C4-2B (cell line): Measurements from ENCODE around the gene SLC39A8.

Experiments used
- ZFX ChIP-seq: fragments of 450-650 bp; IDR thresholded peaks from 2 replicates; pipeline ENCODE4 v1.6.1; 2017
- TF ChIP-seq, protein P1 (sequence below): fragments of 450-650 bp; conservative IDR thresholded peaks from 2 replicates; pipeline ENCODE4 v1.5.1; 2017; ENCODE audit warnings: mild to moderate bottlenecking

DNA sequence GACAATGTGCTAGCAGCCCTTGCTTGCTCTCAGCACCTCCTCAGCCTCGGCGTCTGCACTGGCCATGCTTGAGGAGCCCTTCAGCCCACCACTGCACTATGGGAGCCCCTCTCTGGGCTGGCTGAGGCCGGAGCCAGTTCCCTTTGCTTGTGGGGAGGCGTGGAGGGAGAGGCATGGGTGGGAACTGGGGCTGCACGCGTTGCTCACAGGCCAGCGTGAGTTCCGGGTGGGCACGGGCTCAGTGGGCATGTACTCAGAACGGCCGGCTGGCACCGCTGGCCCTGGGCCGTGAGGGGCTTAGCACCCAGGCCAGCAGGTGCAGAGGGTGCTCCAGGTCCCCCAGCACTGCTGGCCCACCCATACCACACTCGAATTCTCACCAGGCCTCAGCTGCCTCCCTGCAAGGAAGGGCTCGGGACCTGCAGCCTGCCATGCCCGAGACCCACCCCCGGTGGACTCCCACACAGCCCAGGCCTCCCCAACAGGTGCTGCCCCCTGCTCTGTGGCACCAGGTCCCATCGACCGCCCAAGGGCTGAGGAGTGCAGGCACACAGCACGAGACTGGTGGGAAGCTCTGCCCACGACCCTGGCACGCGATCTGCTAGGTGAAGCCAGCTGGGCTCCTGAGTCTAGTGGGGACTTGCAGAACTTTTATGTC lies 100.3 kb downstream of the SLC39A8 start:
- TF ChIP-seq, protein P1, sequence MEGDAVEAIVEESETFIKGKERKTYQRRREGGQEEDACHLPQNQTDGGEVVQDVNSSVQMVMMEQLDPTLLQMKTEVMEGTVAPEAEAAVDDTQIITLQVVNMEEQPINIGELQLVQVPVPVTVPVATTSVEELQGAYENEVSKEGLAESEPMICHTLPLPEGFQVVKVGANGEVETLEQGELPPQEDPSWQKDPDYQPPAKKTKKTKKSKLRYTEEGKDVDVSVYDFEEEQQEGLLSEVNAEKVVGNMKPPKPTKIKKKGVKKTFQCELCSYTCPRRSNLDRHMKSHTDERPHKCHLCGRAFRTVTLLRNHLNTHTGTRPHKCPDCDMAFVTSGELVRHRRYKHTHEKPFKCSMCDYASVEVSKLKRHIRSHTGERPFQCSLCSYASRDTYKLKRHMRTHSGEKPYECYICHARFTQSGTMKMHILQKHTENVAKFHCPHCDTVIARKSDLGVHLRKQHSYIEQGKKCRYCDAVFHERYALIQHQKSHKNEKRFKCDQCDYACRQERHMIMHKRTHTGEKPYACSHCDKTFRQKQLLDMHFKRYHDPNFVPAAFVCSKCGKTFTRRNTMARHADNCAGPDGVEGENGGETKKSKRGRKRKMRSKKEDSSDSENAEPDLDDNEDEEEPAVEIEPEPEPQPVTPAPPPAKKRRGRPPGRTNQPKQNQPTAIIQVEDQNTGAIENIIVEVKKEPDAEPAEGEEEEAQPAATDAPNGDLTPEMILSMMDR, result no peak
- TF ChIP-seq ZFX, result no peak
